Smooth muscle cell (in vitro differentiated cells): ENCODE results near the gene PDE11A. TPM values are rescaled to one million over a fixed set of nuclear protein-coding genes. Genes with fewer than 3 reads are reported as not detected.

Experiments
- DNase-seq: peaks from one replicate; lab custom pipeline; 2025; ENCODE audit not compliant: unreplicated experiment; lab: John Stamatoyannopoulos, UW
- H2AFZ ChIP-seq: fragments of 200-600 bp; sonication (generic); 2 replicates; pipeline ENCODE4 v1.6.0; 2016; ENCODE audit warnings: antibody characterized with exemption, low read depth, mild to moderate bottlenecking
- H3F3A ChIP-seq: fragments of 200-600 bp; sonication (generic); 2 replicates; pipeline ENCODE4 v1.6.0; 2017; ENCODE audit warnings: antibody characterized with exemption, low read depth
- H3K27ac ChIP-seq: fragments of 200-600 bp; sonication (generic); 2 replicates; pipeline ENCODE4 v1.5.1; 2016; ENCODE audit warnings: low read depth, mild to moderate bottlenecking
- H3K27me3 ChIP-seq: fragments of 200-600 bp; sonication (generic); 2 replicates; pipeline ENCODE4 v1.6.1; 2016; ENCODE audit warnings: low read depth, mild to moderate bottlenecking
- H3K36me3 ChIP-seq: fragments of 200-600 bp; sonication (generic); 2 replicates; pipeline ENCODE4 v1.5.1; 2016; ENCODE audit warnings: low read depth
- H3K4me1 ChIP-seq: fragments of 200-600 bp; sonication (generic); 2 replicates; pipeline ENCODE4 v1.5.1; 2016; ENCODE audit warnings: low read depth
- H3K4me2 ChIP-seq: fragments of 200-600 bp; sonication (generic); 2 replicates; pipeline ENCODE4 v1.6.0; 2016; ENCODE audit warnings: mild to moderate bottlenecking
- H3K4me3 ChIP-seq: fragments of 200-600 bp; sonication (generic); 2 replicates; pipeline ENCODE4 v1.5.1; 2016; ENCODE audit warnings: mild to moderate bottlenecking
- H3K79me2 ChIP-seq: fragments of 200-600 bp; sonication (generic); 2 replicates; pipeline ENCODE4 v1.6.0; 2016; ENCODE audit warnings: low read depth, mild to moderate bottlenecking
- H3K9ac ChIP-seq: fragments of 200-600 bp; sonication (generic); 2 replicates; pipeline ENCODE4 v1.6.0; 2016; ENCODE audit warnings: low read depth
- H3K9me3 ChIP-seq: fragments of 200-600 bp; sonication (generic); replicated peaks from 2 replicates; pipeline ENCODE4 v1.5.1; 2016; ENCODE audit warnings: low read depth
- H4K20me1 ChIP-seq: fragments of 200-600 bp; sonication (generic); 2 replicates; pipeline ENCODE4 v1.6.0; 2016; ENCODE audit warnings: low read depth
- WGBS: methylation state at CpG from one replicate; pipeline ENCODE4 v1.1.7; 2016; ENCODE audit warnings: low lambda C conversion rate; 5-methylcytosine and 5-hydroxymethylcytosine counted together
- polyA plus RNA-seq: library from polyadenylated mRNA; unstranded; fragments of >200 nt; fragmentation: Nextera tagmentation; extraction: Ambion mirVana; gene quantifications from 2 replicates; pipeline ENCODE4 v1.2.1, GENCODE V29; 2016
- total RNA-seq: library from RNA; depleted of rRNA; stranded (reverse); fragments of >200 nt; gene quantifications from 2 replicates; pipeline ENCODE4 v1.2.3, GENCODE V29; 2014
- TF ChIP-seq, protein P1 (sequence below): fragments of 200-600 bp; sonication (generic); IDR thresholded peaks from 2 replicates; pipeline ENCODE4 v1.5.1; 2017; ENCODE audit warnings: borderline replicate concordance, mild to moderate bottlenecking, antibody characterized with exemption; ENCODE audit not compliant: insufficient read depth, poor library complexity, severe bottlenecking

Gene PDE11A
- total and polyA plus RNA-seq, 2 experiments from 2014 or later, result under 0.01 TPM; not detected in 1

DNA sequence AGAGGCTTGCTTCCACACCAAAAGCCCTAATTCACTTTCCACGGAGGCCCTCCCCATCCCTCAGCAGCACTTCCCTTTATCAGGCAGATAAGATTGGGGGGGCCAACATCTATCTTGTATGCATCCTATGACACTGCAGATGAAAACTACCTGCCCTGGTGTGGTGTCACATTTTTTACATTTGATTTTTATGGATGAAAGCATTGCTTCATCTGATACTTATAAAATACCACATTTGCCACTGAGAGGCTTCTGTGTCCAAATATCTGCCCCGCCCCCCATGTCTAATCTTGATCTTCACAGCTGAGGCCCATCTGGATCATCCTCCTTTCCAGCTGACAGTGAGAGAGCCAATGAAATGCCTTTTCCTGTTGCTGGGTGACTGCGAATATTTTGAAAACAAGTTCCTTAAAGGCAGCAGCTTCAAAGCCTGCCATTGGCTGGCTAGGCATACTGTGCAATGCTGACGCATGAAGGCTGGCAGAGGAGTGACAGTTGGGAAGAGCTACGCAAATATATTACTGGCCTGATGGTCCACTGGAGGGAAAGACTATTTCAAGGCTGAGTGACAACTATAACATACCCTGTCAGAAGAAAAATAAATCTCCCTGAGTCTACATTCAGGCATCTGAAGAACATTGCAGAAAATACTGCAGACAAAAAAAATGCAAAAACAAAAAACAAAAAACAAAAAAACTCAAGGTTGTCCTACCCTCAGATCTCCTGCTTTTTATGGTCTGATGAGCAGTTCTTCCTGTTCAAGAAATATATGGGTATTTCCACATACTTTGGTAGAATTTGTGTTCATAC, 318.7 kb downstream of the PDE11A start:
- Histone ChIP-seq H3K79me2 (no peaks in the 10 kb centered on the region), H3K27me3 (no peaks in the 10 kb centered on the region), H4K20me1 (no peaks in the 10 kb centered on the region), H3K9me3 (no peaks in the 10 kb centered on the region), H3K4me1 (peaks cover 12% of the 10 kb centered on the region), H3K4me3 (no peak overlapping the region), H3K36me3 (no peaks in the 10 kb centered on the region), H2AFZ (peak overlapping the region; percentile 32), H3K4me2 (peak overlapping the region; percentile 57), H3F3A (no peaks in the 10 kb centered on the region), H3K9ac (peak overlapping the region; percentile 61), H3K27ac (peak overlapping the region; percentile 64)
- no peak for DNase-seq
- 54% methylated on average over 5 of the region's 5 CpGs for WGBS
- TF ChIP-seq, protein P1, sequence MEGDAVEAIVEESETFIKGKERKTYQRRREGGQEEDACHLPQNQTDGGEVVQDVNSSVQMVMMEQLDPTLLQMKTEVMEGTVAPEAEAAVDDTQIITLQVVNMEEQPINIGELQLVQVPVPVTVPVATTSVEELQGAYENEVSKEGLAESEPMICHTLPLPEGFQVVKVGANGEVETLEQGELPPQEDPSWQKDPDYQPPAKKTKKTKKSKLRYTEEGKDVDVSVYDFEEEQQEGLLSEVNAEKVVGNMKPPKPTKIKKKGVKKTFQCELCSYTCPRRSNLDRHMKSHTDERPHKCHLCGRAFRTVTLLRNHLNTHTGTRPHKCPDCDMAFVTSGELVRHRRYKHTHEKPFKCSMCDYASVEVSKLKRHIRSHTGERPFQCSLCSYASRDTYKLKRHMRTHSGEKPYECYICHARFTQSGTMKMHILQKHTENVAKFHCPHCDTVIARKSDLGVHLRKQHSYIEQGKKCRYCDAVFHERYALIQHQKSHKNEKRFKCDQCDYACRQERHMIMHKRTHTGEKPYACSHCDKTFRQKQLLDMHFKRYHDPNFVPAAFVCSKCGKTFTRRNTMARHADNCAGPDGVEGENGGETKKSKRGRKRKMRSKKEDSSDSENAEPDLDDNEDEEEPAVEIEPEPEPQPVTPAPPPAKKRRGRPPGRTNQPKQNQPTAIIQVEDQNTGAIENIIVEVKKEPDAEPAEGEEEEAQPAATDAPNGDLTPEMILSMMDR, result no peak

DNA sequence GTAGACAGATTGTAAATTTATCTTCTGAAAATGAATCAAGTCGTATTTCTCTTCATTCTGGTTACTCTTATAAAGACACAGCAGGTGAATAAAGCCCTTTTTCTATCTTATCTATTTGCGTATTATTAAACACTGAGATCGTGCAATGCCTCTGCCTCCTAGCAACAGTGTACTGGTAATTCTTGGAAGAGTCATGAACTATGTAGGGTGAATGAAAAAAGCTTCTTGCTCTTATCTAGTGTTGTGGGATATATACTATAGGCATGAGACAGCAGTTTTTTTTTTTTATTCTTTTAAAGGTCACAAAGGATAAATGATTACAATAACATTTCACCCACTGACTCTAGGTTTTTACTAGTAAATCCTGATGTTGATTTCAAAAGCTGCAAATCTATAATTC, 324.2 kb downstream of the PDE11A start:
- H3K9ac ChIP-seq, result no peak overlapping the region
- TF ChIP-seq, protein P1, result no peak
- WGBS, result 70% methylated on average over 3 of the region's 3 CpGs
- H3K4me3 ChIP-seq, result no peak overlapping the region
- no peaks in the 10 kb centered on the region for H3K9me3 ChIP-seq
- no peaks in the 10 kb centered on the region for H3K79me2 ChIP-seq
- no peaks in the 10 kb centered on the region for H3K36me3 ChIP-seq
- no peak overlapping the region for H3K27ac ChIP-seq
- H3F3A ChIP-seq, result no peaks in the 10 kb centered on the region
- no peak overlapping the region for H3K4me2 ChIP-seq
- DNase-seq, result no peak
- no peak overlapping the region for H2AFZ ChIP-seq
- H3K27me3 ChIP-seq, result no peaks in the 10 kb centered on the region
- no peaks in the 10 kb centered on the region for H4K20me1 ChIP-seq
- no peaks in the 10 kb centered on the region for H3K4me1 ChIP-seq

GRCh38 chr2:177747384-177747783, 325.2 kb downstream of the PDE11A start:
- Histone ChIP-seq H3K9me3 (no peaks in the 10 kb centered on the region), H4K20me1 (no peaks in the 10 kb centered on the region), H3K4me2 (no peak overlapping the region), H3K79me2 (no peaks in the 10 kb centered on the region), H3K4me3 (no peak overlapping the region), H3K9ac (no peak overlapping the region), H3F3A (no peaks in the 10 kb centered on the region), H3K36me3 (no peaks in the 10 kb centered on the region), H3K27ac (no peak overlapping the region), H2AFZ (no peak overlapping the region), H3K27me3 (no peaks in the 10 kb centered on the region), H3K4me1 (no peaks in the 10 kb centered on the region)
- WGBS, result 90% methylated on average over 4 of the region's 4 CpGs
- DNase-seq, result no peak
- TF ChIP-seq, protein P1, result no peak

- no peak overlapping the region for H3K4me2 ChIP-seq
- no peak overlapping the region for H2AFZ ChIP-seq
- no peaks in the 10 kb centered on the region for H3K36me3 ChIP-seq
- 84% methylated on average over 2 of the region's 2 CpGs for WGBS
- H4K20me1 ChIP-seq, result no peaks in the 10 kb centered on the region
- H3K9ac ChIP-seq, result no peak overlapping the region
- H3K79me2 ChIP-seq, result no peaks in the 10 kb centered on the region
- TF ChIP-seq, protein P1, result no peak
- H3K27ac ChIP-seq, result no peak overlapping the region
- H3K27me3 ChIP-seq, result no peaks in the 10 kb centered on the region
- DNase-seq, result no peak
- no peak overlapping the region for H3K4me3 ChIP-seq
- H3K9me3 ChIP-seq, result no peaks in the 10 kb centered on the region
- no peaks in the 10 kb centered on the region for H3F3A ChIP-seq
- no peaks in the 10 kb centered on the region for H3K4me1 ChIP-seq
Measured at GRCh38 chr2:177746358-177746757, 326.2 kb downstream of the PDE11A start.
